NCI-H2227 (cell line): ENCODE data around the gene RAVER1.
"Not testable (repeated sequence)": the region's sequence is repeated elsewhere in the genome, so short reads cannot be mapped to it uniquely, and the experiment has no call there.

Experiments
- DNase-seq: peaks from one replicate; lab custom pipeline; 2025; ENCODE audit not compliant: unreplicated experiment; lab: John Stamatoyannopoulos, UW

RAVER1 gene, protein sequence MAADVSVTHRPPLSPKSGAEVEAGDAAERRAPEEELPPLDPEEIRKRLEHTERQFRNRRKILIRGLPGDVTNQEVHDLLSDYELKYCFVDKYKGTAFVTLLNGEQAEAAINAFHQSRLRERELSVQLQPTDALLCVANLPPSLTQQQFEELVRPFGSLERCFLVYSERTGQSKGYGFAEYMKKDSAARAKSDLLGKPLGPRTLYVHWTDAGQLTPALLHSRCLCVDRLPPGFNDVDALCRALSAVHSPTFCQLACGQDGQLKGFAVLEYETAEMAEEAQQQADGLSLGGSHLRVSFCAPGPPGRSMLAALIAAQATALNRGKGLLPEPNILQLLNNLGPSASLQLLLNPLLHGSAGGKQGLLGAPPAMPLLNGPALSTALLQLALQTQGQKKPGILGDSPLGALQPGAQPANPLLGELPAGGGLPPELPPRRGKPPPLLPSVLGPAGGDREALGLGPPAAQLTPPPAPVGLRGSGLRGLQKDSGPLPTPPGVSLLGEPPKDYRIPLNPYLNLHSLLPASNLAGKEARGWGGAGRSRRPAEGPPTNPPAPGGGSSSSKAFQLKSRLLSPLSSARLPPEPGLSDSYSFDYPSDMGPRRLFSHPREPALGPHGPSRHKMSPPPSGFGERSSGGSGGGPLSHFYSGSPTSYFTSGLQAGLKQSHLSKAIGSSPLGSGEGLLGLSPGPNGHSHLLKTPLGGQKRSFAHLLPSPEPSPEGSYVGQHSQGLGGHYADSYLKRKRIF

DNA sequence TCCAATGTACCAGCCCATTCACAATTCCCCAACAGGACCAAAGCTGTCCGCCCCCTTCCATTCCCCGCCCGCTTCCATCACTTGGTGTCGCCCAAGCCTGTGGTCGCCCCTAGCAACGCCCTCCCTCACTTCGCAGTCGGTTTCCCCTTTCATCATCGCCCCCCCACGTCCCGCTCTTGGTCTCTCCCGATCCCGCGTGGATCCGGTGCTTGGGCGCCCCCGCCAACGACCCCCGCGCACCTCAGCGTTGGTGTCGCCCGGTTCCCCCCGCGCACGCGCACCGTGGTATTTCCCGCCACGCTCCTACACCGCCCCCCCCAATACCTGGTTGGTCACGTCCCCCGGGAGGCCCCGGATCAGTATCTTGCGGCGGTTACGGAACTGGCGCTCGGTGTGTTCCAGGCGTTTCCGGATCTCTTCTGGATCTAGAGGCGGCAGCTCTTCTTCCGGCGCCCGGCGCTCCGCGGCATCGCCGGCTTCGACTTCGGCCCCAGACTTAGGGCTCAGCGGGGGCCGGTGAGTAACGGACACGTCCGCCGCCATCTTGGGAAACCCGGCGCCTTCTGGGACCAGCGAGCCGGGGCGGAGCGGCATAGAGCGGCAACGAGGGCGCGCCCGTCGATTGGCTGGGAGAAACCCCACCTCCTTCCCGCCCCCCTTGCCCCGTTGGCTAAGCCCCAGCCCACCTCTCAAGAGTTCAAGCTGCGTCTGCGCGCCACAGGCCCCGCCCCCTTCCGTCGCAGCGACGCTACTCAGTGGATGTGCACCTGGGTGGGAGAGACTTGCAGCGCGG is at the start of gene RAVER1:
TSS of gene RAVER1 (minus strand) at position 565 of the 793 bp plus-strand sequence. CDS start at position 543, 22 bp downstream.
- peak; percentile 95 for DNase-seq

GRCh38 chr19:10383223-10383499 is 49.8 kb upstream of the RAVER1 start:
- DNase-seq, result not testable (repeated sequence)

DNA sequence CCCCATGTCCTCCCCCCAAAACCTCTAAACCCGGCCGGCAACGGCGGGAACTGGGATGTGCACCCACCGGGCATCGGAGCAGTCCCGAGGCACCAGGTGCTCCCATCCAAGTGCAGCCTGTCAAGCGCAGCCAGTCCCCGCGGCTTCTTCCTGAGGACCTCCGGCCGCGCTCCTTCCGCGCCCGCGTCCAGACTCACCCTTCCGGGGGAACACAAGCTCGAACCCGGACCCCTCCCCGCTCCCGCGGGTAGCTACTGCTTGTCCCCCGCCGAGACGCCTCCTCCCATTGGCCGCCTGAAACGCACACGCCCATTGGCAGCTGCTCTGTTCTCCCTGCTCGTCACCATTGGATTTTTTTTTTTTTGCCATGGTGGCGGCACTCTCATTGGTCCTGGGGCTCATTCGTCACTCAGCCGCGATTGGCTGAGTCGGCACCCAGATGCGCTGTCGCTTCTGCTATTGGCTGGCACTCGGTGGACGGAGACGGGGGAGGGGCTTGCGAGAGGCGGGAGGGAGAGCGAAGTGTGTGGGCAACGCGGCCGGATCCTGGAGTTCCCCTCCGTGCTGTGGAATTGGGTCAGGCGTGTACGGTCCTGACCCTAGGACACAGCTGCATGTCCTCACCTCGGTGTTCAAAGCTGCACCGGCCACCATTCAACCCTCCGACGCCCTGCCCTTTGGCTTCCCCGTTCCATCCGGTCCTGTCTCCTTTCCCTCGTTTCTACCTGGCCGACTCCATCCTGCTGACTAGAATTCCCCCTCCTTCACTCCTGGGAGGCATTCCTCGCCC is 47.2 kb upstream of the RAVER1 start, which contains the start of gene TYK2:
TSS of gene TYK2 (minus strand) at position 260 of the 790 bp plus-strand sequence. CDS start 2,166 bp downstream, outside the sequence.
- DNase-seq, result peak; percentile 97

DNA sequence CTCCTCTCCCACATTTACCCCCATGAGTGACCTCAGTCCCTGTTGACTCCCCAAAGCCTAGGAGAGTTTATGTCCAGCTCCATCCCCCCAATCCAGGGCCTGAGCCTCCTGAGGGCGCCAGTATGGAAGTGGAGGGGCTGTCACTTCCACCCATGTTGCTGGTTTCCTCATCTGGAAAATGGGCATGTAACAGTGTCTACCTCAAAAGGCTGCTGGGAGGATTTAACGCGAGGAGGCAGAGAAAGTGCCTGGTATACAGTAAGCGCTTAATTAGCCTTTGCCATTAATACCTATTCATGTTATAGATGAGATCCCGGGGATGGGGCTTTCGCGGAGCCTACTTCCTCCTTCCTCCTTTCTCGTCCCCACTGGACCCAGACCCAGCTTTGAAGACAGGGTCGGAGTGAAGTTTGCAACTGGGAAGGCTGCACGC is 46.6 kb upstream of the RAVER1 start:
- DNase-seq, result no peak

DNA sequence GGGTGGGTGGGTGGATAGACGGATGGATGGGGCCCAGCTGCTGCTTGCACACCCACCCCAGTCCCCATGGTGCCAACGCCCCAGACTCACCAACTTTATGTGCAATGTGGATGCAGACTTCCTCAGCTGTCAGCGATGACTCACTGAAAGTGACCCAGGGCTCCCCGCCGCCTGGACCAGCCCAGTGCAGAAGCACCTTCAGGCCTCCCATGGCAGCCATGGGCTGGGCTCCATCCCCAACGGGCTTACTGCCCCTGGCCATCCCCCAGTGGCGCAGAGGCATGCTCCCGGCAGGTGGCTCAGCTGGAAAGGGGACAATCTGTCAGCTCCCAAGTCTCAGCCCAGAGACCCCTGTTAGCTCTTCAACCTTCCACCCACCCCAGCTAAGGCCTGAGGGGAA is 44.8 kb upstream of the RAVER1 start:
- DNase-seq, result no peak

GRCh38 chr19:10377140-10377640 is 43.9 kb upstream of the RAVER1 start:
- DNase-seq, result not testable (repeated sequence)

GRCh38 chr19:10374931-10375330 is 41.6 kb upstream of the RAVER1 start:
- DNase-seq, result no peak

DNA sequence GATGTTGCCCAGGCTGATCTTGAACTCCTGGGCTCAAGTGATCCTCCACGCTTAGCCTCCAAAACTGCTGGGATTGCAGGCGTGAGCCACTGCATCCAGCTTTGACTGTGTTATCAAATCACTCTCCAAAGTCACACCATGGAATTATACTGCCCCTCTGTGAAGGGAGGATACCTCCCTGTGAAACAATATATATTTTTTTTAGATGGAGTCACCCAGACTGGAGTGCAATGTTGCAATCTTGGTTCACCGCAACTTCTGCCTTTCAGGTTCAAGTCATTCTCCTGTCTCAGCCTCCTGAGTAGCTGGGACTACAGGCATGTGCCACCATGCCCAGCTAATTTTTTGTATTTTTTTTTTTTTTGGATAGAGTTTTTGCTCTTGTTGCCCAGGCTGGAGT is 39.4 kb upstream of the RAVER1 start:
- DNase-seq, result no peak

DNA sequence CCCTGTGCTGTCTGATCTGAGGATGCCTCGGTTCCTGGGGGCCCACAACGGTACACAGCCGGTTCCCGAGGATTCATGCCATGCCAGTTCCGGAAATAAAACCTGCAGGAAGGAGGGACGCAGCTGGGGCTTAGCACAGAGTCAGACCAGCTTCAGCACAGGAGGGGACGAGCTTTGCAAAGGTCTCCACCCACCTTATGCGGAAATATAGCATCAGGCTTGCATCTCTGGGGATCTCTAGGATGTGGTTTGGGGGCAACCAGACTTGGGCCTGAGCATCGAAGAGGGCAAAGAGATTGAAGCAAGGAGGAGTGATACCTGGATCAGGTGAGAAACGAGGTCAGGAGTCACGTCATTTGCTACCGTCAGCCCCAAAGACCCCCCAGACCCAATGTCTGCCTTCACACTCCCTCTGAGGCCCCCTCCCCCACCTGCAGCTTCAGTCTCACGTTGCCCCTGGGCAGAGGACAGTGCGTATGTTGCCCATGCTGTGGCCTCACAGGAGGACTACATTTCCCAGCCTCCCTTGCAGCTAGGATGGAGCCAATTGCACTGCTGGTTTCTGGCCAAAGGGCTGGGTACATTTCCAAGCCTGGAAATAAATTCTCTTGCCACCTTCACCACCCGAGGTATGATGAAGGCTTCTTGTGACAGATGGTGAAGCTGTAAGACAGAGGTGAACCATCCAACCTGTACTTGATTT is 34.9 kb upstream of the RAVER1 start:
- no peak for DNase-seq

DNA sequence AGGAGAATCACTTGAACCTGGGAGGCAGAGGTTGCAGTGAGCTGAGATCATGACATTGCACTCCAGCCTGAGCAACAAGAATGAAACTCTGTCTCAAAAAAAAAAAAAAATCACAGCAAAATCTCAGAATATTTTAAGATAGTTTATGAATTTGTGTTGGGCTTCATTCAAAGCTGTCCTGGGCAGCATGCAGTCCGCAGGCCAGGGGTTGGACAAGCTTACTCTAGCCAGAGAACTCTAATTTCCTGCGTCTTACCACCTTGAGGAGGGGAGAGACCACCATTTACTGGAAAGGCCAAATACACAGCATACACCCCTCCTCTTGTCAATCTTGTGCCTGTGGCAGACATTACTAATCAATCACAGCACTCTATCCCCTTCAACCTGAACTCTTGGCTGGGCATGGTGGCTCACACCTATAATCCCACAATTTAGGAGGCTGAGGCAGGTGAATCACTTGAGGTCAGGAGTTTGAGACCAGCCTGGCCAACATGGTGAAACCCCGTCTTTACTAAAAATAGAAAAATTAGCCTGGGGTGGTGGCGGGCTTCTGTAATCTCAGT is 33.7 kb upstream of the RAVER1 start:
- not testable (repeated sequence) for DNase-seq

GRCh38 chr19:10365518-10365917 is 32.2 kb upstream of the RAVER1 start:
- no peak for DNase-seq

GRCh38 chr19:10364644-10365043 is 31.3 kb upstream of the RAVER1 start:
- DNase-seq, result no peak

DNA sequence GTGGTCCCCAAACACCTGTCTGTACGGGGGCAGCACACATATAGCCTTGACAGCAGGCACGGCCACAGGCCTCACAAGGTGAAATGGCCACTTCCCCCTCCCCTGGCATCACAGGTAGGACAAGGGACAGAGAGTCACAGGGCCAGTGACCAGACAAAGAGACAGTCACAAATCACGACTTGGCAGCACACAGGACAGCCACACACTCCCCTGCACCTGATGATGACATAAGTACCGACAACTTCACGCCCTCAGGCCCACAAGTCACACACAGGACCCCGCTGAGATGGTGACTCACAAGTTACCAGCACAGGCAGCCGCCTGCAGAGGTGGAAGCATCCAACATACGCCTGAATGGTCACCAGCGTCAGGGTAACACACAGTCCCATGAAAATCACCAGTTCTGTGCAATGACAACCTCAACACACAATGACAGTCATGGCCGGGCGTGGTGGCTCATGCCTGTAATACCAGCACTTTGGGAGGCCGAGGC is 30.5 kb upstream of the RAVER1 start:
- no peak for DNase-seq

- DNase-seq, result no peak
Observed at GRCh38 chr19:10362259-10362658, 28.9 kb upstream of the RAVER1 start.

GRCh38 chr19:10361569-10362011 is 28.3 kb upstream of the RAVER1 start:
- no peak for DNase-seq

DNA sequence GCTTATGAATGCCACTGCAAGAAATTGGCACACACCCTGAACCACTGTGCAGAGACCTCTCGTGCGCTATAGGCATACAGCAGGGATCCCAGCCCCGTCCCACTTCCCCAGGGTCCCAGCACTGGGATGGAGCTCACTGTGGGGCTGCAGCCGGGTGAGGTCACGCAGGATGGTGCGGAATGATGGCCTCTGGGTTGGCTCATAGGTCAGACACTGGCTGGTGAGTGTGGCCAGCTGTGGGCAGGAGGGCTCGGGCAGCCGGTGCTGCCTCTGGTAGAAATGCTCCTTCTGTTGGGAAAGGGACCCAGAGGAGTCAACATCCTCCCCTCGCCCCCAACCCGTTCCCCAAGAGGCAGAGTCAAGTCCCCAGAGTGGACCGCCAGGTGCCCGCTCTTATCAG is 23.1 kb upstream of the RAVER1 start:
- DNase-seq, result no peak

GRCh38 chr19:10353793-10354391 is 20.6 kb upstream of the RAVER1 start:
- no peak for DNase-seq

- DNase-seq, result no peak
Observed at GRCh38 chr19:10352764-10353671, 19.7 kb upstream of the RAVER1 start.
